Measurements from ENCODE around the gene LRGUK. TPM values are rescaled to one million over a fixed set of nuclear protein-coding genes. Genes with fewer than 3 reads are reported as not detected.
A peak's percentile ranks its signal among the peaks of the same experiment; 100 is the strongest.
"Not testable (repeated sequence)": the region's sequence is repeated elsewhere in the genome, so short reads cannot be mapped to it uniquely, and the experiment has no call there.

Gene LRGUK
- total and polyA plus RNA-seq, 2 of the 8 experiments (the other 6 are each of a cell fraction or from before 2014, with no cell fraction given), result 1.5 to 3.6 TPM

DNA sequence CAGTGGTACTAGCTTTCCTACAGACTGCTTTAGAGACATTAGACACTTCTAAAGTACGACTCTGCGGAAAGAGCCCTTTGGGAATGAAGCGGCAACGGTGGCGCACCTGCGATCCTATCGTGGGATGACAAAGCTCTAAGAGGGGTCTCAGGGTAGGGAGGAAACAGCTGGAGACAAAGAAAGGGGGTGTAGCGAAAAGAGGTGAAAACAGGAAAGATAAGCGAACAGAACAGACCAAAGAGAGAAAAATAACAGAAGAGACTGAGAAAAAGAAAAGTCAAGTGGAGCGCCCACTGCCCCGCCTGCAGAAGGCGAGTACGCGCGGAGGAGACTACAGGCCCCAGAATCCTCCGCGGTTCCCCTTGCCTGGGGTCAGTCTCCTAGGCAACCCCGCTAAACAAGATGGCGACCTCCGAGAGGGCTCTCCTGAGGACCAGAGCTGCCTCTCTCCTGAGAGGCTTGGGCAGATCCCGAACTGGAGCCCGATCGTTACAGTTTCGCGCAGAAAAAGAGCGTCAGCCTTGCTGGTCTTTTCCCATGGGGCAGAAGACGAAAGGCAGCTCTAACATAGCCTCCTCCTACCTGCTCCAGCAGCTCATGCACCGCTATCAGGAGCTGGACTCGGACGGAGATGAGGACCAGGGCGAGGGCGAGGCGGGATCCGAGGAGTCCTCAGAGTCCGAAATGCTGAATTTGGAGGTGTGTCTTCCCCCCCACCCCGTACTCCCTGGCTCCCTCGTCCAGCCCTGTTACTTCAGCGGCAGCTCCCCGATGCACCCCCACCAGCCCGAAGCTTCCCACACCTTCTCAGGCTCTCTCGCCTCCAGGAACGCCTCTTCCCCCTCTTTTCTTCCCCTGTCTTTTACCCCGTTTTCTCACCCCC, at the start of gene LRGUK (continued):
- TF ChIP-seq TEAD4 (IDR thresholded peaks at IDR 0.05; ENCODE audit: low read depth, low read length) (no peak), SAP30 (IDR thresholded peaks at IDR 0.05; ENCODE audit: insufficient read depth, insufficient replicate concordance, low read length) (no peak), PHF8 (conservative IDR thresholded peaks at IDR 0.05; ENCODE audit: low read depth, low read length) (peak; percentile 41; the same call in 1 of the 2 replicates), KDM4A (IDR thresholded peaks at IDR 0.05; ENCODE audit: low read depth, low read length, severe bottlenecking) (peak; percentile 80), POLR2AphosphoS5 (IDR thresholded peaks at IDR 0.05; ENCODE audit: low read depth, low read length) (peak; percentile 25; the same call in 1 of the 2 replicates), SIX5 (IDR thresholded peaks at IDR 0.05; ENCODE audit: low read depth, low read length) (peak; percentile 69), SIN3A (conservative IDR thresholded peaks at IDR 0.05 in 1 of 2, IDR thresholded peaks at IDR 0.05 in 1 of 2; ENCODE audit: low read depth in 1 of 2, low read length in 2 of 2) (peak; percentile 92 to 95), GABPA (IDR thresholded peaks at IDR 0.05; ENCODE audit: borderline replicate concordance, insufficient read depth, low read length) (no peak), HDAC2 (IDR thresholded peaks at IDR 0.05; ENCODE audit: borderline replicate concordance in 1 of 2, low read depth in 2 of 2, low read length in 2 of 2) (peak in 1 of 2 experiments; percentile 84; a peak in 1 of 4 replicates), YY1 (IDR thresholded peaks at IDR 0.05; ENCODE audit: low read depth, low read length) (peak; percentile 98)

DNA sequence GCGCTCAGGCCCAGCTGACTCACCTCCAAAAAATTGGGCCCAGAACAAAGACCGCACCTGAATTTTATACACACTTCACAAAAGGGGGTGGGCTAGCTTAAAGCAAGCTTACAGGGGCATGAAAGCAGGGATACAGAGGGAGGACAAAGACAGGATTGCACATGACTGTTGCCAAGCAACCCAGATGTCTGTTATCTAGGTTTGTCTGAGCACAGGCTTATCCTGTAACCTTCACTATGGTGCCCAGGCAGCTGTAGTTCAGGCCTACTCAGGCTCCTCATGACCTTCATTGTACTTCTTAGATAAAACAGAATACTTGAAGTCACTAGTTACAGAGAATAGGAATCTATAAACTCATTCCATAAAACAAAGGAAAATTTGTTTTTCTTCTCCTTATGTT, 49.6 kb upstream of the LRGUK start:
- not testable (repeated sequence) for H3K9me3 ChIP-seq (ENCODE audit: insufficient read depth in 2 of 2, low read depth in 1 of 2, low read length in 1 of 2); H2BK20ac ChIP-seq (ENCODE audit: low read length); H3K14ac ChIP-seq (ENCODE audit: insufficient read length); H3K56ac ChIP-seq (replicated peaks; ENCODE audit: insufficient read length, low read depth, low read length); H3K79me1 ChIP-seq (ENCODE audit: low read depth, low read length); H3K4me2 ChIP-seq (ENCODE audit: insufficient read depth in 1 of 2, low read depth in 2 of 2, low read length in 2 of 2); H3K9ac ChIP-seq (replicated peaks in 1 of 4; ENCODE audit: extremely low read depth in 1 of 4, low read depth in 3 of 4, low read length in 3 of 4); H2AFZ ChIP-seq (ENCODE audit: low read length); H2AK5ac ChIP-seq (ENCODE audit: low read depth, low read length); H4K5ac ChIP-seq (ENCODE audit: insufficient read length, low read depth, low read length); H2BK5ac ChIP-seq (ENCODE audit: low read depth, low read length); H4K8ac ChIP-seq (ENCODE audit: extremely low read depth, insufficient read depth, low read length); H2BK15ac ChIP-seq (ENCODE audit: low read length); H2BK120ac ChIP-seq (replicated peaks; ENCODE audit: low read depth, low read length); H4K20me1 ChIP-seq (replicated peaks in 1 of 2; ENCODE audit: control insufficient read depth in 1 of 2, insufficient read depth in 2 of 2, low read length in 2 of 2); H3K18ac ChIP-seq (ENCODE audit: extremely low read depth, low read length); H2BK12ac ChIP-seq (ENCODE audit: low read depth, low read length); H4K91ac ChIP-seq (replicated peaks; ENCODE audit: insufficient read length, low read length); H3K36me3 ChIP-seq (ENCODE audit: control insufficient read depth in 2 of 4, insufficient read depth in 4 of 4, low read length in 3 of 4); H3K4me3 ChIP-seq (ENCODE audit: extremely low read depth in 1 of 4, insufficient read depth in 2 of 4, low read depth in 3 of 4, low read length in 4 of 4); H3K4me1 ChIP-seq (replicated peaks in 1 of 4; ENCODE audit: control insufficient read depth in 3 of 4, insufficient read depth in 4 of 4, low read length in 3 of 4); H3K79me2 ChIP-seq (ENCODE audit: control insufficient read depth in 1 of 2, insufficient read depth in 2 of 2, low read length in 2 of 2); H3K4ac ChIP-seq (replicated peaks; ENCODE audit: insufficient read length, low read depth, low read length); H3K23me2 ChIP-seq (ENCODE audit: low read depth, low read length); H3K27ac ChIP-seq (ENCODE audit: low read depth, low read length); DNase-seq (ENCODE audit: low read depth in 1 of 2, low spot score in 2 of 2); FAIRE-seq; H3K27me3 ChIP-seq (replicated peaks in 1 of 4; ENCODE audit: control insufficient read depth in 3 of 4, extremely low read depth in 1 of 4, insufficient read depth in 3 of 4, low read length in 3 of 4); H3K23ac ChIP-seq (ENCODE audit: insufficient read length)
- 91% methylated on average over 2 of the region's 2 CpGs; no CpG with 5 or more reads in 1 of the 2 experiments for WGBS, 2 experiments (ENCODE audit: extremely low coverage in 1 of 2, insufficient coverage in 1 of 2, insufficient read length in 1 of 2, insufficient replicate concordance in 2 of 2, low coverage in 1 of 2, low lambda C conversion rate in 2 of 2, missing lambda C conversion rate in 1 of 2)
- ChIA-PET POLR2A (ENCODE audit: partially characterized antibody) (interaction anchor here (0.8 to 1.0 kb wide), 2 partner anchors 26 to 218 kb away, joined by 3 read pairs; no protein-coding TSS in a partner anchor), CTCF (ENCODE audit: partially characterized antibody) (interaction anchor here (0.7 to 1.0 kb wide), 2 partner anchors 67 to 73 kb away, joined by 3 read pairs; no protein-coding TSS in a partner anchor)
